ENCODE measurements around the gene BARX2.

Gene BARX2

DNA sequence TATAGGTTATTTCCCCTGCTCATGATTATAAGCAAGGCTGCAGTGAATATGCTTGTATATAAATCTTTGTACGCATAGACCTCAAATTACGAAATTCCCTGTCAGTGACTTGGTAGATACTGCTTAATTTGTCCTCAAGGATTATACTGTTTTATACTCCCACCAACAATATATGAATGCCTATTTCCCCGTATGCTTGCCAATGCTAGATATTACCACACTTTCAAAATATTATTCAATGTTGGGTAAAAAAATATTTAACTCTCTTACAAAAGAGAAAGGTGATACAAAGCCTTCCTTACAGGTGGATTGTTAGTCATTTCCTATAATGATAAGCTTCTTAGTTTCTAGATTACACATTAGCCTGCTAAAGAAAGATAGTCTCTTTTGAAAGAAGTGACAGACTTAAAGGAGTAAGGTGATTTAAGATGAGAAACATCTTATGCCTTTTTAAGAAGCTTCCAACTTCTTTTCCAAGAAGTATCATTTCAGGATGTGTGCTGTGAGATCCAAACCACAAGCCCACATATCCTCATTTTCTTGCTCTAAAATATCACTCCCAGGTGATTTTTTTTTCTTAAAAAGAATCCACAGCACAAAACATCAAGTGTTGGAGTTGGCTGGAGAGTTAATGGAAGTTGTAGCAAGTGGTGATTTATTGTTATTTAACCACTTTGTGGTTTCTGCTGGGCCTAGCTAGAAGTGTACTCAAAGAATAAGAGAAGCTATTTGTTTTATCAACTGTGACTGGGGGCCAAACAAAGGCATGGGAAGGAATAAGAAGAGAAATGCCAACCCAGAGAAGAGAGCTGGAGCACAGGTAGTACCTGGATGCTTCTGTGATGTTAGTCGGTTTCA is 59.2 kb downstream of the BARX2 start:
- H3K27me3 ChIP-seq (ENCODE audit: insufficient read depth, poor library complexity, severe bottlenecking): no peaks in the 10 kb centered on the region
- H3K27ac ChIP-seq (replicated peaks): no peak overlapping the region
- no peak for DNase-seq (ENCODE audit: low read depth in 1 of 2, low spot score in 1 of 2)
- no peak overlapping the region for H3K4me3 ChIP-seq (replicated peaks; ENCODE audit: insufficient read depth, low read length)
- no peak for TF ChIP-seq SPI1 (IDR thresholded peaks at IDR 0.05; ENCODE audit: borderline replicate concordance, low read depth)
- no peak for TF ChIP-seq POLR2AphosphoS5 (IDR thresholded peaks at IDR 0.05; ENCODE audit: low read depth)
- TF ChIP-seq, protein P1, sequence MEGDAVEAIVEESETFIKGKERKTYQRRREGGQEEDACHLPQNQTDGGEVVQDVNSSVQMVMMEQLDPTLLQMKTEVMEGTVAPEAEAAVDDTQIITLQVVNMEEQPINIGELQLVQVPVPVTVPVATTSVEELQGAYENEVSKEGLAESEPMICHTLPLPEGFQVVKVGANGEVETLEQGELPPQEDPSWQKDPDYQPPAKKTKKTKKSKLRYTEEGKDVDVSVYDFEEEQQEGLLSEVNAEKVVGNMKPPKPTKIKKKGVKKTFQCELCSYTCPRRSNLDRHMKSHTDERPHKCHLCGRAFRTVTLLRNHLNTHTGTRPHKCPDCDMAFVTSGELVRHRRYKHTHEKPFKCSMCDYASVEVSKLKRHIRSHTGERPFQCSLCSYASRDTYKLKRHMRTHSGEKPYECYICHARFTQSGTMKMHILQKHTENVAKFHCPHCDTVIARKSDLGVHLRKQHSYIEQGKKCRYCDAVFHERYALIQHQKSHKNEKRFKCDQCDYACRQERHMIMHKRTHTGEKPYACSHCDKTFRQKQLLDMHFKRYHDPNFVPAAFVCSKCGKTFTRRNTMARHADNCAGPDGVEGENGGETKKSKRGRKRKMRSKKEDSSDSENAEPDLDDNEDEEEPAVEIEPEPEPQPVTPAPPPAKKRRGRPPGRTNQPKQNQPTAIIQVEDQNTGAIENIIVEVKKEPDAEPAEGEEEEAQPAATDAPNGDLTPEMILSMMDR (IDR thresholded peaks at IDR 0.05; ENCODE audit: insufficient read depth, low read length): no peak
- no peak for TF ChIP-seq GABPA (IDR thresholded peaks at IDR 0.05; ENCODE audit: low read depth)

DNA sequence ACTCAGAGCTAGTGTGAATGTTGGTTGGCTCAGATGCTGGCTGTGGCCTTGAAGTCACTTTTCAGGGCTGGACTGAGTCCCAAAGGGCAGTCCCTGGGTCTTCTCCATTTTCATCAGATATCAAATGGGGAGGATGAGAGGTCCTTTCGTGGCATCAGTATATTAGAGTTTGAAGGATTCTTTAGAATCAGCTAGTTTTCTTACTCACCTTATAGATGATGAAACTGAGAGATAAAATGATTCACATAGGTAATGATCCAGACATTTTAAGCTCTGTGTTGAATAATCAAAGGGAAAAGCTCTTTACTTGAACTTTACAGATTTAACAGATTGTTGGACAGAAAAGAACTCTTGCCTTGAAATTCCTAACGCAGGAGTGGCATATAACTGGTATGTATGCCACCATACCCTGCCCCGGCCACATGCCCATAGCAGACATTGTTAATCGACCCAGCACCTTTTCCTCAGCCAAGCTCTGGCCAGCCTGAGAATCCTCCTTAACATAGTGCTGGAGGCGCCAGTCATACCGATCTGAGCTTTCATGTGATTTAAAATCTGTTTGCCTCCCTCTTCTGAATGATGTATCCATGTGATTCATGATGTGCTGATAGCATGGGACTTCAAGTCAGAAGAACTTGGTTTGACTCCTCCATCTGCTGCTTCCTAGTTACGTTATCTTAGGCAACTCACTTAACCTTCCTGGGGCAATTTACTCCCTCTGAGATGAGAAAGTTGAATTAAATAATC is 60.0 kb downstream of the BARX2 start:
- DNase-seq (ENCODE audit: low read depth in 1 of 2, low spot score in 1 of 2): no peak
- no peak overlapping the region for H3K4me3 ChIP-seq (replicated peaks; ENCODE audit: insufficient read depth, low read length)
- H3K27ac ChIP-seq (replicated peaks): no peak overlapping the region
- TF ChIP-seq SPI1 (IDR thresholded peaks at IDR 0.05; ENCODE audit: borderline replicate concordance, low read depth) (no peak), GABPA (IDR thresholded peaks at IDR 0.05; ENCODE audit: low read depth) (no peak), POLR2AphosphoS5 (IDR thresholded peaks at IDR 0.05; ENCODE audit: low read depth) (no peak)
- TF ChIP-seq, protein P1 (IDR thresholded peaks at IDR 0.05; ENCODE audit: insufficient read depth, low read length): no peak
- TF ChIP-seq, protein P2, sequence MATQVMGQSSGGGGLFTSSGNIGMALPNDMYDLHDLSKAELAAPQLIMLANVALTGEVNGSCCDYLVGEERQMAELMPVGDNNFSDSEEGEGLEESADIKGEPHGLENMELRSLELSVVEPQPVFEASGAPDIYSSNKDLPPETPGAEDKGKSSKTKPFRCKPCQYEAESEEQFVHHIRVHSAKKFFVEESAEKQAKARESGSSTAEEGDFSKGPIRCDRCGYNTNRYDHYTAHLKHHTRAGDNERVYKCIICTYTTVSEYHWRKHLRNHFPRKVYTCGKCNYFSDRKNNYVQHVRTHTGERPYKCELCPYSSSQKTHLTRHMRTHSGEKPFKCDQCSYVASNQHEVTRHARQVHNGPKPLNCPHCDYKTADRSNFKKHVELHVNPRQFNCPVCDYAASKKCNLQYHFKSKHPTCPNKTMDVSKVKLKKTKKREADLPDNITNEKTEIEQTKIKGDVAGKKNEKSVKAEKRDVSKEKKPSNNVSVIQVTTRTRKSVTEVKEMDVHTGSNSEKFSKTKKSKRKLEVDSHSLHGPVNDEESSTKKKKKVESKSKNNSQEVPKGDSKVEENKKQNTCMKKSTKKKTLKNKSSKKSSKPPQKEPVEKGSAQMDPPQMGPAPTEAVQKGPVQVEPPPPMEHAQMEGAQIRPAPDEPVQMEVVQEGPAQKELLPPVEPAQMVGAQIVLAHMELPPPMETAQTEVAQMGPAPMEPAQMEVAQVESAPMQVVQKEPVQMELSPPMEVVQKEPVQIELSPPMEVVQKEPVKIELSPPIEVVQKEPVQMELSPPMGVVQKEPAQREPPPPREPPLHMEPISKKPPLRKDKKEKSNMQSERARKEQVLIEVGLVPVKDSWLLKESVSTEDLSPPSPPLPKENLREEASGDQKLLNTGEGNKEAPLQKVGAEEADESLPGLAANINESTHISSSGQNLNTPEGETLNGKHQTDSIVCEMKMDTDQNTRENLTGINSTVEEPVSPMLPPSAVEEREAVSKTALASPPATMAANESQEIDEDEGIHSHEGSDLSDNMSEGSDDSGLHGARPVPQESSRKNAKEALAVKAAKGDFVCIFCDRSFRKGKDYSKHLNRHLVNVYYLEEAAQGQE (IDR thresholded peaks at IDR 0.05; ENCODE audit: insufficient replicate concordance, low read depth): no peak
- H3K27me3 ChIP-seq (ENCODE audit: insufficient read depth, poor library complexity, severe bottlenecking): no peaks in the 10 kb centered on the region

DNA sequence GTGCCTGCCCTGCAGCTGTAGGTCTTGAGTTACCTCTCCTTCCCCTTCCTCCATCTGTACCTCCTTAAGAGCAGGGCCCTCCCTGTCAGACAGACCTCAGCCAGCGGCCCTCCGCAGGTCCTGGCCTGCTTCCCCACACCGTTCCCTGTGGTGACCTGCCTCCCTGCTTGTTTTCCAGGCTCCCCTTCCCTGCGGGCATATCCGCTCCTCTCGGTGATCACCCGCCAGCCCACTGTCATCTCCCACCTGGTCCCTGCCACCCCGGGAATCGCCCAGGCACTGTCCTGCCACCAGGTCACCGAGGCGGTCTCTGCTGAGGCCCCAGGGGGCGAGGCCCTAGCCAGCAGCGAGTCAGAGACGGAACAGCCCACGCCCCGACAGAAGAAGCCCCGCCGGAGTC is 60.9 kb downstream of the BARX2 start:
- H3K27ac ChIP-seq (replicated peaks): no peak overlapping the region
- no peaks in the 10 kb centered on the region for H3K27me3 ChIP-seq (ENCODE audit: insufficient read depth, poor library complexity, severe bottlenecking)
- DNase-seq (ENCODE audit: low read depth in 1 of 2, low spot score in 1 of 2): no peak
- TF ChIP-seq POLR2AphosphoS5 (IDR thresholded peaks at IDR 0.05; ENCODE audit: low read depth) (no peak), SPI1 (IDR thresholded peaks at IDR 0.05; ENCODE audit: borderline replicate concordance, low read depth) (no peak), GABPA (IDR thresholded peaks at IDR 0.05; ENCODE audit: low read depth) (no peak)
- TF ChIP-seq, protein P1 (IDR thresholded peaks at IDR 0.05; ENCODE audit: insufficient read depth, low read length): no peak
- TF ChIP-seq, protein P2 (IDR thresholded peaks at IDR 0.05; ENCODE audit: insufficient replicate concordance, low read depth): no peak
- H3K4me3 ChIP-seq (replicated peaks; ENCODE audit: insufficient read depth, low read length): no peak overlapping the region
